GM21360 (cell line): ENCODE data around the gene XXYLT1.

Experiments
- ATAC-seq: cut with Tn5 transposase; IDR thresholded peaks from one replicate; pipeline ENCODE4 v1.9.1; 2021; ENCODE audit warnings: mild to moderate bottlenecking, moderate library complexity; ENCODE audit not compliant: unreplicated experiment

XXYLT1 gene

GRCh38 chr3:195071011-195071728, 199.8 kb downstream of the XXYLT1 start:
- ATAC-seq, result no peak

GRCh38 chr3:195070336-195070735, 200.6 kb downstream of the XXYLT1 start:
- ATAC-seq, result no peak

- ATAC-seq, result no peak
Observed at GRCh38 chr3:195069501-195070251, 201.3 kb downstream of the XXYLT1 start.

GRCh38 chr3:195068084-195069080, 202.6 kb downstream of the XXYLT1 start:
- ATAC-seq, result no peak

GRCh38 chr3:195066441-195066841, 204.5 kb downstream of the XXYLT1 start:
- ATAC-seq, result no peak

GRCh38 chr3:195065864-195066185, 205.1 kb downstream of the XXYLT1 start:
- no peak for ATAC-seq

GRCh38 chr3:195065142-195065863, 205.7 kb downstream of the XXYLT1 start:
- ATAC-seq, result no peak

- no peak for ATAC-seq
Observed at GRCh38 chr3:195064300-195064931, 206.5 kb downstream of the XXYLT1 start.

- no peak for ATAC-seq
Observed at GRCh38 chr3:195063581-195064193, 207.3 kb downstream of the XXYLT1 start.

GRCh38 chr3:195062866-195063540, 208.0 kb downstream of the XXYLT1 start:
- no peak for ATAC-seq

GRCh38 chr3:195061756-195062655, 209.0 kb downstream of the XXYLT1 start:
- ATAC-seq, result no peak

GRCh38 chr3:195060531-195061291, 210.2 kb downstream of the XXYLT1 start:
- ATAC-seq, result no peak

GRCh38 chr3:195060217-195060481, 210.8 kb downstream of the XXYLT1 start:
- no peak for ATAC-seq

- ATAC-seq, result no peak
Observed at GRCh38 chr3:195059471-195060216, 211.3 kb downstream of the XXYLT1 start.

- no peak for ATAC-seq
Observed at GRCh38 chr3:195059006-195059350, 212.0 kb downstream of the XXYLT1 start.

GRCh38 chr3:195058336-195059005, 212.5 kb downstream of the XXYLT1 start:
- no peak for ATAC-seq

GRCh38 chr3:195057716-195058115, 213.2 kb downstream of the XXYLT1 start:
- ATAC-seq, result no peak
